Type B pancreatic cell (in vitro differentiated cells): ENCODE measurements around the gene CEP85L. TPM values are rescaled to one million over a fixed set of nuclear protein-coding genes. Genes with fewer than 3 reads are reported as not detected.

ENCODE experiments used
- DNase-seq: peaks from one replicate; pipeline ENCODE4 v3.0.0; 2021; ENCODE audit warnings: mixed read lengths; ENCODE audit not compliant: unreplicated experiment; ENCODE audit errors: extremely low spot score
- H3K27ac Mint-ChIP-seq: 2 replicates; pipeline ENCODE4 v1.8.0; 2021; ENCODE audit warnings: mild to moderate bottlenecking, mixed read lengths
- H3K27me3 Mint-ChIP-seq: 2 replicates; pipeline ENCODE4 v1.8.0; 2021; ENCODE audit warnings: mixed read lengths
- H3K36me3 Mint-ChIP-seq: 2 replicates; pipeline ENCODE4 v1.8.0; 2021; ENCODE audit warnings: mixed read lengths
- H3K4me1 Mint-ChIP-seq: one replicate; pipeline ENCODE4 v1.8.0; 2021; ENCODE audit warnings: mixed read lengths; ENCODE audit not compliant: unreplicated experiment
- H3K4me3 Mint-ChIP-seq: 2 replicates; pipeline ENCODE4 v1.8.0; 2021; ENCODE audit warnings: mild to moderate bottlenecking, mixed read lengths
- H3K9me3 Mint-ChIP-seq: 2 replicates; pipeline ENCODE4 v1.8.0; 2021; ENCODE audit warnings: mixed read lengths
- total RNA-seq: library from RNA; stranded (reverse); gene quantifications from 2 replicates; pipeline ENCODE4 v1.2.1, GENCODE V29; 2021; ENCODE audit warnings: low replicate concordance
- TF ChIP-seq, protein P1 (sequence below): fragments of 200-600 bp; sonication (generic); conservative IDR thresholded peaks from 2 replicates; pipeline ENCODE4 v1.5.0; 2021; ENCODE audit warnings: antibody characterized with exemption, mild to moderate bottlenecking

The CEP85L gene
- total RNA-seq, 1 donor from 2014 or later: 16.1 TPM

DNA sequence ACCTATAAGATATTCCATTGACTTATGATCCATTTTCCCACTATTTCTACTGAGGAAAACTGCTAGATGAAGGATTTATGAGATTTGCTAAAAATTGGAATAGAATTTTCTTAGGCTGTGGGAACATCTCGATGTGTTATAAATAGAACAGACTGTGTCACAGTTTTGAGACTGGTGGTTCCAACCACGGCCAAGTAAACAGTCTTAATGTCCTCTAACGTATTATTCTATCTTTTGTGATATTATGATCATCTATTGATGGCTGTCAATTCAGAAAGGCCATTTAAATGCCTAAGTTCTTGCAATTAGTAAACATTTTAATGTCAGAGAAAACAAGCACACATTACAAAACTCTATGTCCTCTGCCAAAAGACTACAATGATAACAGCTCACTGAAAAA lies 174.8 kb downstream of the CEP85L start:
- Mint-ChIP-seq H3K9me3 (no peaks in the 10 kb centered on the region), H3K27me3 (no peaks in the 10 kb centered on the region), H3K27ac (no peak overlapping the region), H3K36me3 (no peaks in the 10 kb centered on the region), H3K4me3 (no peak overlapping the region), H3K4me1 (no peaks in the 10 kb centered on the region)
- DNase-seq: no peak
- TF ChIP-seq, protein P1, sequence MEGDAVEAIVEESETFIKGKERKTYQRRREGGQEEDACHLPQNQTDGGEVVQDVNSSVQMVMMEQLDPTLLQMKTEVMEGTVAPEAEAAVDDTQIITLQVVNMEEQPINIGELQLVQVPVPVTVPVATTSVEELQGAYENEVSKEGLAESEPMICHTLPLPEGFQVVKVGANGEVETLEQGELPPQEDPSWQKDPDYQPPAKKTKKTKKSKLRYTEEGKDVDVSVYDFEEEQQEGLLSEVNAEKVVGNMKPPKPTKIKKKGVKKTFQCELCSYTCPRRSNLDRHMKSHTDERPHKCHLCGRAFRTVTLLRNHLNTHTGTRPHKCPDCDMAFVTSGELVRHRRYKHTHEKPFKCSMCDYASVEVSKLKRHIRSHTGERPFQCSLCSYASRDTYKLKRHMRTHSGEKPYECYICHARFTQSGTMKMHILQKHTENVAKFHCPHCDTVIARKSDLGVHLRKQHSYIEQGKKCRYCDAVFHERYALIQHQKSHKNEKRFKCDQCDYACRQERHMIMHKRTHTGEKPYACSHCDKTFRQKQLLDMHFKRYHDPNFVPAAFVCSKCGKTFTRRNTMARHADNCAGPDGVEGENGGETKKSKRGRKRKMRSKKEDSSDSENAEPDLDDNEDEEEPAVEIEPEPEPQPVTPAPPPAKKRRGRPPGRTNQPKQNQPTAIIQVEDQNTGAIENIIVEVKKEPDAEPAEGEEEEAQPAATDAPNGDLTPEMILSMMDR: no peak

DNA sequence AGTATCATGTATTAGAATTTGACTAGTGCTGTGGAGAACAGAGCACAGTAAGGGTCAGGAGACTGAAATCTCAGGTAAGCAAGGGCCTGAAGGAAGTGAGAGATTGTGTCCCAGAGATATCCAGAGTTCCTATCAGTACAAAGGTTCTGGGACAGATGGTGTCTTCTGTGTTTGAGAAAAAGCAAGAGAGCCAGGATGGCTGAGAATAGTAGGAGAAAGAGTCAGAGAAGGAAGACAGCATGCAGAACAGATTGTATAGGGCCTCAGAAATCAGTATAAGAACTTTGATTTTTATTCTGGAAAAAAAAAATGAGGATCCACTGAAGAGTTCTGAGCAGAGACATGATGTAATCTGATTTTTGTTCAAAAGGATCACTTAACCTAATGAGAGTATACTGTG lies 178.1 kb downstream of the CEP85L start:
- H3K9me3 Mint-ChIP-seq: no peaks in the 10 kb centered on the region

DNA sequence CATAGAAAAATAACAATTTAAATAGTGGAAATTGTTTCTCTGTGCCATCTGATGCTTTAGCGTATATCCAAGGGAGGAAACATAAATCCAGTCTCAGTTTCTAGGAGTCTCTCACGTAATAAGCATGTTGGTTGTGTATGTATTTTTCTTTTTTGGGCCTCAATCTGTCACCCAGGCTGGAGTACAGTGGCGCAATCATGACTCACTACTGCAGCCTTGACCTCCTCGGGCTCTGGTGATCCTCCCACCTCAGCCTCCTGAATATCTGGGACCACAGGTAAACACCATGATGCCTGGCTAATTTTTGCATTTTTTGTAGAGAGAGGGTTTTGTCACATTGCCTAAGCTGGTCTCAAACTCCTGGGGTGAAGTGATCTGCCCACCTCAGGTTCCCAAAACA lies 181.9 kb downstream of the CEP85L start:
- DNase-seq: no peak
- TF ChIP-seq, protein P1: no peak
- H3K36me3 Mint-ChIP-seq: peaks cover 8% of the 10 kb centered on the region
- H3K4me3 Mint-ChIP-seq: no peak overlapping the region
- peaks cover 4% of the 10 kb centered on the region for H3K4me1 Mint-ChIP-seq
- no peaks in the 10 kb centered on the region for H3K9me3 Mint-ChIP-seq
- H3K27me3 Mint-ChIP-seq: no peaks in the 10 kb centered on the region
- H3K27ac Mint-ChIP-seq: no peak overlapping the region

More for the DNA sequence above, 178.1 kb downstream of the CEP85L start:
- Mint-ChIP-seq H3K4me1 (peaks cover 4% of the 10 kb centered on the region), H3K4me3 (no peak overlapping the region), H3K27ac (no peak overlapping the region), H3K27me3 (no peaks in the 10 kb centered on the region), H3K36me3 (no peaks in the 10 kb centered on the region)
- TF ChIP-seq, protein P1: no peak
- no peak for DNase-seq

DNA sequence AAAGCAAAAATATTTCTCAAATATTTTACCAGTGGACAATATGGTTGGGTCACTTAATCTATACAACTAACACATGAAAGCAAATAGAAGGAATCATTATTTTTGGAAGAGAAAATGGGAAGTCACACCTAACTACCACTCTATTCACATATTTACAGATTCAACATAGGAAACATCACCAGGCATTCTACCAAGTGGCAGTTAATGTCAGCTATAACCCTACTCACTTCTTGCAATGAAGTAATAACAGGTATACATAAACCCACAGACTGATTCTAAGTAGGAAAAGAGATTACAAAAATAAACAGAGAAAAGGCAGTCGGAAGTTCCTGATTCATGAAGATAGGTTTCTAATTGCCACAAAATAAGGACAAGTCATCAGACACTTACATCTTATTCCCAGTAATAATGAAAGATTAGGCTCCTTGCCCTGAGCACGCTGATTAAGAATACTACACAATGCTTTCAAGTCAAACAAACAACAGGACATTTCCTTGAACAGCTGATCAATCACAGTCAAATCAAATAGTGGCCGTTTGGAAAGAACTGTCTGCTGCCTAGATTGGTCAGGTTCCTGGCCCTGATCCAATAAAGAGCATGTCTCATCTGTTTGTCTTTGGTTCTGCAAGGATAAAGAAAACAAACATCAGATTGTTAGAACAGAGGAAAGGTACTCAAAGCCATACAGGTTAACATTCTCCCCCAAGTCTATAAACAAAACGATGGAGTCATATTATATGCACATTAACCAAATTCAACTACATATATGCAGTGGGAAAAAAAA lies 182.5 kb downstream of the CEP85L start:
- H3K36me3 Mint-ChIP-seq: peaks cover 8% of the 10 kb centered on the region
- no peak overlapping the region for H3K4me3 Mint-ChIP-seq
- no peak overlapping the region for H3K27ac Mint-ChIP-seq
- TF ChIP-seq, protein P1: no peak
- DNase-seq: no peak
- H3K27me3 Mint-ChIP-seq: no peaks in the 10 kb centered on the region
- H3K4me1 Mint-ChIP-seq: peaks cover 4% of the 10 kb centered on the region
- no peaks in the 10 kb centered on the region for H3K9me3 Mint-ChIP-seq

DNA sequence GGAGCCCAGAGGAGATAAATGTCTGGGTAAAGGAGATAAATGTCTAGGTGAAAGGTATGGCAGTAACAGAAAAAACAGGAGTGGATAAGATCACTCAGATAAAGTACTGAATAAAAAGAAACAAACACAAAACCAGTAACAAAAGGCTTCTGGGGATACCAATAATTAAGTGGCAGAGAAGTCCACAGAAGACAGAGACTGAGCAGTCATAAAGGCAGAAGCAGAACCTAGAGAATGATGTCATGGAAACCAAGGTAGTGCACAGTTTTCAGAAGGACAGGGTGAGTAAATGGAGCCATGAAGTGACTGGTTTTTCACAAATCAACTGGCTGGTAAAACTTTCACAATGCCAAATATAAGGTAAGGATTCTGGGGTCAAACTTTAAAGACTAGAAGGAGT lies 184.2 kb downstream of the CEP85L start:
- Mint-ChIP-seq H3K36me3 (peaks cover 8% of the 10 kb centered on the region), H3K27me3 (no peaks in the 10 kb centered on the region), H3K4me1 (peaks cover 4% of the 10 kb centered on the region)

More for the DNA sequence above, 184.2 kb downstream of the CEP85L start:
- Mint-ChIP-seq H3K9me3 (no peaks in the 10 kb centered on the region), H3K4me3 (no peak overlapping the region), H3K27ac (no peak overlapping the region)
- DNase-seq: no peak
- TF ChIP-seq, protein P1: no peak
